Lower lobe of right lung (tissue), 2 donors: ENCODE measurements around the gene GLIS1. TPM values are rescaled to one million over a fixed set of nuclear protein-coding genes. Genes with fewer than 3 reads are reported as not detected.

Experiments used
- ATAC-seq, 2 donors: fragments of 200-7000 bp; cut with Tn5 transposase; one replicate each; pipeline ENCODE4 v1.9.1; 2020 to 2022; ENCODE audit warnings: mild to moderate bottlenecking in 2 of 2, moderate library complexity in 2 of 2
- DNase-seq: peaks from one replicate; pipeline ENCODE4 v3.0.0-alpha.2; 2020
- H3K27ac ChIP-seq: fragments of 200-600 bp; one replicate; pipeline ENCODE4 v1.8.0; 2022
- H3K27me3 ChIP-seq: fragments of 200-600 bp; one replicate; pipeline ENCODE4 v1.8.0; 2022; ENCODE audit warnings: low read depth
- H3K36me3 ChIP-seq: fragments of 200-600 bp; one replicate; pipeline ENCODE4 v1.8.0; 2022; ENCODE audit warnings: mild to moderate bottlenecking
- H3K4me1 ChIP-seq: fragments of 200-600 bp; one replicate; pipeline ENCODE4 v1.8.0; 2022
- H3K4me3 ChIP-seq: fragments of 200-600 bp; one replicate; pipeline ENCODE4 v1.8.0; 2022; ENCODE audit warnings: mild to moderate bottlenecking
- H3K9me3 ChIP-seq: fragments of 200-600 bp; one replicate; pipeline ENCODE4 v1.8.0; 2022
- CTCF ChIP-seq: fragments of 200-600 bp; IDR thresholded peaks from one replicate; pipeline ENCODE4 v1.8.0; 2022; ENCODE audit warnings: antibody characterized with exemption, mild to moderate bottlenecking
- intact Hi-C: fragments of 100-400 bp; cut with DNase I; formaldehyde crosslinking; loops from one replicate; pipeline ENCODE4 v1.11.0; 2022
- total RNA-seq: library from RNA; stranded (reverse); fragmentation: NEBNext Ultra II Directional; extraction: Animal tissue kit (Norgen Biotek cat#: 25700); gene quantifications from one replicate; pipeline ENCODE4 v1.2.1, GENCODE V29; 2021
- donor health status: DM: no; HTN: yes; CAD: no; lungs with severe emphysema.

GLIS1 gene
- total RNA-seq, 1 donor from 2014 or later: not detected

GRCh38 chr1:53655931-53656746 lies 82.8 kb downstream of the GLIS1 start:
- Histone ChIP-seq H3K36me3 (no peaks in the 10 kb centered on the region), H3K4me3 (no peak overlapping the region), H3K9me3 (no peaks in the 10 kb centered on the region), H3K27ac (no peak overlapping the region), H3K27me3 (no peaks in the 10 kb centered on the region), H3K4me1 (no peaks in the 10 kb centered on the region)
- intact Hi-C loops: no loop called here
- no peak for TF ChIP-seq CTCF
- DNase-seq: no peak
- ATAC-seq: no peak

GRCh38 chr1:53654216-53655210 lies 84.5 kb downstream of the GLIS1 start:
- H3K9me3 ChIP-seq: no peaks in the 10 kb centered on the region
- H3K36me3 ChIP-seq: no peaks in the 10 kb centered on the region
- H3K27me3 ChIP-seq: no peaks in the 10 kb centered on the region
- TF ChIP-seq CTCF: no peak
- ATAC-seq (no peak), DNase-seq (no peak)
- no peak overlapping the region for H3K4me3 ChIP-seq
- intact Hi-C loops: no loop called here
- no peaks in the 10 kb centered on the region for H3K4me1 ChIP-seq
- H3K27ac ChIP-seq: no peak overlapping the region

- no peak overlapping the region for H3K27ac ChIP-seq
- no peak for TF ChIP-seq CTCF
- ATAC-seq (no peak), DNase-seq (no peak)
- H3K9me3 ChIP-seq: no peaks in the 10 kb centered on the region
- H3K27me3 ChIP-seq: no peaks in the 10 kb centered on the region
- H3K4me1 ChIP-seq: no peaks in the 10 kb centered on the region
- no peaks in the 10 kb centered on the region for H3K36me3 ChIP-seq
- no peak overlapping the region for H3K4me3 ChIP-seq
- intact Hi-C loops: no loop called here
These were observed 85.3 kb downstream of the GLIS1 start for GRCh38 chr1:53653631-53654030.

- no peaks in the 10 kb centered on the region for H3K9me3 ChIP-seq
- no peak for ATAC-seq
- intact Hi-C loops: no loop called here
- H3K36me3 ChIP-seq: no peaks in the 10 kb centered on the region
- no peak for TF ChIP-seq CTCF
- no peak for DNase-seq
- no peaks in the 10 kb centered on the region for H3K27me3 ChIP-seq
- H3K27ac ChIP-seq: no peak overlapping the region
- no peaks in the 10 kb centered on the region for H3K4me1 ChIP-seq
- no peak overlapping the region for H3K4me3 ChIP-seq
These were observed 85.8 kb downstream of the GLIS1 start for GRCh38 chr1:53653200-53653575.

- no peak for DNase-seq
- intact Hi-C loops: no loop called here
- Histone ChIP-seq H3K27me3 (no peaks in the 10 kb centered on the region), H3K9me3 (no peaks in the 10 kb centered on the region), H3K4me3 (no peak overlapping the region), H3K4me1 (no peaks in the 10 kb centered on the region), H3K36me3 (no peaks in the 10 kb centered on the region), H3K27ac (no peak overlapping the region)
- no peak for TF ChIP-seq CTCF
- ATAC-seq: no peak
These were observed 86.3 kb downstream of the GLIS1 start for GRCh38 chr1:53652441-53653199.
